GM19397 (cell line): ENCODE measurements around the gene KLHDC9.

Source experiments
- ATAC-seq: cut with Tn5 transposase; IDR thresholded peaks from one replicate; pipeline ENCODE4 v1.9.1; 2021; ENCODE audit warnings: mild to moderate bottlenecking, moderate library complexity; ENCODE audit not compliant: unreplicated experiment

The KLHDC9 gene

DNA sequence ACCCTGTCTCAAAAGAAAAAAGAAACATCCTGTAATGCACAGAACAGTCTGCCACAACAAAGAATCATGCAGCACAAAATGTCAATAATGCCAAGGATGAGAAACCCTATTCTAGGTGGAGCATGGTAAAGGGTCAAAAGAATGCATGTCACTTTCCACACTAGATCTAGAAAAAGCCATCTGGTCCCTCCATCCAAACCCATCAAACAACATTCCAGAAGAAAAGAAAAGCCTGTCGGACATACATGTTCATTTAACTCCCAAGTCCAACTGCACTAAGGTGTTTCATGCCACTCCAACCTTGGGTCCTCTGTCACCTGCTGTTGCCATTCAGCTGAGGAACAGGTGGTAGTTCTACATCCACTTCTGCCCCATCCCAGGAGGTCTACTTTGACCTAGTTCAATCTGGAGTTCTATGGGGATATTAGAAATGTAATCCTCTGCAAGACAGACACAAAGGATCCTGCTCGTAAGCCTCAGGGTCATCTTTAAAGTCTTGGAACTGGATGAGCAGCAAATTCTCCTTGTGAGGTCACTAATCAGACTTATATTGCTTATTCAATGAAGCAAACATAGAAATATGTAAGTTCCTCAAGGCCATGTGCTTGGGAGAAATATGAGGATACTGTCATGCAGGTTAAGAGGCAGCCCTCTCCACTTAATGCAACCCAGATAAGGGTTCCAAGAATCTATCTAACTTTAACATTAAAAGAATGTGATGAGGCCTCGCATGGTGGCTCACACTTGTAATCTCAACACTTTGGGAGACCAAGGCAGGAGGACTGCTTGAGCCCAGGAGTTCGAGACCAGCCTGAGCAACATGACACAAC is 30.6 kb downstream of the KLHDC9 start:
- ATAC-seq = no peak

GRCh38 chr1:161130266-161130665 is 32.1 kb downstream of the KLHDC9 start:
- ATAC-seq = no peak

- no peak for ATAC-seq
Observed at GRCh38 chr1:161131523-161132409, 33.6 kb downstream of the KLHDC9 start.

GRCh38 chr1:161132410-161133219 is 34.5 kb downstream of the KLHDC9 start, which contains the start of gene DEDD:
Gene DEDD (minus strand): TSS chr1:161132667. CDS start chr1:161124462, 8,205 bp downstream.
- peak; percentile 93 for ATAC-seq

- no peak for ATAC-seq
Observed at GRCh38 chr1:161133220-161133740, 35.1 kb downstream of the KLHDC9 start.

DNA sequence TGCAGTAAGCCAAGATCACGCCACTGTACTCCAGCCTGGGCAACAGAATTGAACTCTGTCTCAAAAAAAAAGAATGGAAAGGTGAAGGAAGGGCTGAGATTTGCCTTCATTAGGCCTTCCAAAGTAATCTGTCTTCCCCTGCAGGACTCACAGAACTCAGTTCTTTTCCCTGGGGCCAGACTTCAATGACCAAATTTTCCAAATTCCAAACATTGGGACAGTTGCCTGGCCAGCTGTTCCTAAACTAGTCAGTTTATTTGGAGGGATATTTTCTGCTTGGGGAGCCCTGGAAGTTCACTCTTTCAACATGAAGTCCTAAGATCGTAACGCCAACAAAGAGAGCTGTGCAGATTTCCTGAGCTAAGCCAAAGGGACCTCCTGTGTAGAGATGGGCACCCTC is 39.7 kb downstream of the KLHDC9 start:
- no peak for ATAC-seq

DNA sequence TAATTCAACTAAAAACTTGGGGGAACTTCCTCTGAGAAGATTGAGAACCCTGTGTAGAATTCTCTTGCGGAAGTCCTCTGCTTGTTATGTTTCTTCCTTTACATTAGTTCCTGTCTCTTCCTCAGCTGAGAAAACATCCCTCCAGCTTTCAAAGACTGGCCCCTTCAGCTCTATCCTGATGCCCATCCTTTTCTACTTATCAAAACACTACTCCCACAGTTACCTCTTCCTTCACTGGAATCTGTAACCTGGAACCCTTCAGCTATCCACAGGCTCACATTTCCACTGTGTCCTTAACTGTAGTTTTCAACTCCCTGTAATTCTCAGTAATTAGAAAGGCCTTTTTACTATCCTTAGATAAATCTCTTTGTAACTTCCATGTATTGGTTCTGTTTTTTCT is 40.3 kb downstream of the KLHDC9 start:
- no peak for ATAC-seq

- no peak for ATAC-seq
Observed at GRCh38 chr1:161139766-161140165, 41.6 kb downstream of the KLHDC9 start.

- ATAC-seq = no peak
Observed at GRCh38 chr1:161140755-161141400, 42.7 kb downstream of the KLHDC9 start.

- ATAC-seq = no peak
Observed at GRCh38 chr1:161145832-161146231, 47.7 kb downstream of the KLHDC9 start.
